Astrocyte (in vitro differentiated cells and primary cell): ENCODE measurements around the gene GDNF. TPM values are rescaled to one million over a fixed set of nuclear protein-coding genes. Genes with fewer than 3 reads are reported as not detected.
A peak's percentile ranks its signal among the peaks of the same experiment; 100 is the strongest.

Experiments
- DNase-seq: peaks from one replicate; pipeline ENCODE4 v3.0.0-alpha.2; 2010; ENCODE audit warnings: low read depth
- FAIRE-seq: peaks from 2 replicates; lab custom pipeline; 2011; peaks lifted over from hg19 to GRCh38; lab: Jason Lieb, UNC
- H2AFZ ChIP-seq: 2 replicates; pipeline ENCODE4 v1.6.0; 2012; ENCODE audit warnings: low read depth, low read length, inconsistent platforms
- H3K27ac ChIP-seq: 2 replicates; pipeline ENCODE4 v1.5.1; 2011; ENCODE audit warnings: low read depth, low read length, inconsistent platforms
- H3K27me3 ChIP-seq: 2 replicates; pipeline ENCODE4 v1.6.0; 2011; ENCODE audit warnings: low read length, inconsistent platforms; ENCODE audit not compliant: insufficient read depth
- H3K36me3 ChIP-seq: 2 replicates; pipeline ENCODE4 v1.5.1; 2011; ENCODE audit warnings: low read length, inconsistent platforms; ENCODE audit not compliant: insufficient read depth
- H3K4me1 ChIP-seq: 2 replicates; pipeline ENCODE4 v1.5.1; 2011; ENCODE audit warnings: low read length, inconsistent platforms; ENCODE audit not compliant: insufficient read depth
- H3K4me2 ChIP-seq: 2 replicates; pipeline ENCODE4 v1.6.0; 2012; ENCODE audit warnings: low read length, inconsistent platforms
- H3K4me3 ChIP-seq: 2 replicates; pipeline ENCODE4 v1.5.1; 2011; ENCODE audit warnings: low read depth, mild to moderate bottlenecking, low read length, inconsistent platforms; ENCODE audit not compliant: insufficient read depth
- H3K79me2 ChIP-seq: 2 replicates; pipeline ENCODE4 v1.6.0; 2012; ENCODE audit warnings: mild to moderate bottlenecking, low read length, inconsistent platforms; ENCODE audit not compliant: insufficient read depth
- H3K9ac ChIP-seq: 2 replicates; pipeline ENCODE4 v1.6.0; 2012; ENCODE audit warnings: mild to moderate bottlenecking, low read length, inconsistent platforms
- H3K9me3 ChIP-seq: 2 replicates; pipeline ENCODE4 v1.5.1; 2012; ENCODE audit warnings: low read depth, mild to moderate bottlenecking, low read length, inconsistent platforms; ENCODE audit not compliant: insufficient read depth
- H4K20me1 ChIP-seq: 2 replicates; pipeline ENCODE4 v1.6.0; 2012; ENCODE audit warnings: low read length, inconsistent platforms; ENCODE audit not compliant: insufficient read depth
- H3K27ac Mint-ChIP-seq: one replicate; pipeline ENCODE4 v1.8.0; 2021; ENCODE audit warnings: mild to moderate bottlenecking, mixed read lengths; ENCODE audit not compliant: unreplicated experiment
- H3K27me3 Mint-ChIP-seq: one replicate; pipeline ENCODE4 v1.8.0; 2021; ENCODE audit warnings: low read depth, mixed read lengths; ENCODE audit not compliant: unreplicated experiment
- H3K36me3 Mint-ChIP-seq: one replicate; pipeline ENCODE4 v1.8.0; 2021; ENCODE audit warnings: low read depth, mixed read lengths; ENCODE audit not compliant: unreplicated experiment
- H3K4me1 Mint-ChIP-seq: one replicate; pipeline ENCODE4 v1.8.0; 2021; ENCODE audit warnings: low read depth, mixed read lengths; ENCODE audit not compliant: unreplicated experiment
- H3K4me3 Mint-ChIP-seq: one replicate; pipeline ENCODE4 v1.8.0; 2021; ENCODE audit warnings: mild to moderate bottlenecking, moderate library complexity, mixed read lengths; ENCODE audit not compliant: unreplicated experiment
- H3K9me3 Mint-ChIP-seq: one replicate; pipeline ENCODE4 v1.8.0; 2021; ENCODE audit warnings: mild to moderate bottlenecking, mixed read lengths; ENCODE audit not compliant: unreplicated experiment
- CTCF ChIP-seq: IDR thresholded peaks from 2 replicates; pipeline ENCODE4 v1.5.1; 2011; ENCODE audit warnings: low read depth, mild to moderate bottlenecking, inconsistent platforms, low read length, moderate library complexity; ENCODE audit not compliant: insufficient read depth
- EZH2 ChIP-seq: IDR thresholded peaks from 2 replicates; pipeline ENCODE4 v1.6.1; 2012; ENCODE audit warnings: mild to moderate bottlenecking, low read length, inconsistent platforms; ENCODE audit not compliant: insufficient read depth
- total RNA-seq: library from RNA; stranded (reverse); gene quantifications from 2 replicates; pipeline ENCODE4 v1.2.1, GENCODE V29; 2021

GDNF gene
- total RNA-seq, 1 donor from 2014 or later, result 21.5 TPM

GRCh38 chr5:37808945-37809344, 30.9 kb downstream of the GDNF start:
- H3K9ac ChIP-seq, result no peak overlapping the region
- Mint-ChIP-seq H3K27me3 (no peaks in the 10 kb centered on the region), H3K9me3 (no peaks in the 10 kb centered on the region), H3K4me1 (peaks cover 13% of the 10 kb centered on the region), H3K36me3 (peaks cover 11% of the 10 kb centered on the region), H3K27ac (peak overlapping the region; percentile 67), H3K4me3 (no peak overlapping the region)
- H4K20me1 ChIP-seq, result no peaks in the 10 kb centered on the region
- no peak for FAIRE-seq
- H3K4me3 ChIP-seq, result no peak overlapping the region
- H3K9me3 ChIP-seq, result no peaks in the 10 kb centered on the region
- no peaks in the 10 kb centered on the region for H3K36me3 ChIP-seq
- H3K79me2 ChIP-seq, result no peaks in the 10 kb centered on the region
- H3K27ac ChIP-seq, result no peak overlapping the region
- H3K4me1 ChIP-seq, result peaks cover 12% of the 10 kb centered on the region
- H2AFZ ChIP-seq, result no peak overlapping the region
- H3K4me2 ChIP-seq, result no peak overlapping the region
- TF ChIP-seq CTCF, result no peak
- no peak for TF ChIP-seq EZH2
- H3K27me3 ChIP-seq, result no peaks in the 10 kb centered on the region
- no peak for DNase-seq

- Mint-ChIP-seq H3K4me1 (peaks cover 13% of the 10 kb centered on the region), H3K36me3 (peaks cover 5% of the 10 kb centered on the region), H3K27me3 (no peaks in the 10 kb centered on the region), H3K4me3 (no peak overlapping the region), H3K27ac (peak overlapping the region; percentile 80), H3K9me3 (no peaks in the 10 kb centered on the region)
- no peak for TF ChIP-seq CTCF
- TF ChIP-seq EZH2, result no peak
- peaks cover 12% of the 10 kb centered on the region for H3K4me1 ChIP-seq
- H3K9ac ChIP-seq, result no peak overlapping the region
- no peak overlapping the region for H3K27ac ChIP-seq
- no peaks in the 10 kb centered on the region for H3K9me3 ChIP-seq
- H3K4me3 ChIP-seq, result no peak overlapping the region
- no peaks in the 10 kb centered on the region for H3K79me2 ChIP-seq
- no peaks in the 10 kb centered on the region for H4K20me1 ChIP-seq
- H2AFZ ChIP-seq, result no peak overlapping the region
- H3K36me3 ChIP-seq, result no peaks in the 10 kb centered on the region
- H3K4me2 ChIP-seq, result no peak overlapping the region
- FAIRE-seq (no peak), DNase-seq (no peak)
- no peaks in the 10 kb centered on the region for H3K27me3 ChIP-seq
Measured at GRCh38 chr5:37807621-37808301, 32.1 kb downstream of the GDNF start.

GRCh38 chr5:37807015-37807414, 32.8 kb downstream of the GDNF start:
- Mint-ChIP-seq H3K4me3 (no peak overlapping the region), H3K36me3 (no peaks in the 10 kb centered on the region), H3K9me3 (no peaks in the 10 kb centered on the region), H3K4me1 (peaks cover 13% of the 10 kb centered on the region), H3K27ac (no peak overlapping the region), H3K27me3 (peaks cover 4% of the 10 kb centered on the region)
- Histone ChIP-seq H3K36me3 (no peaks in the 10 kb centered on the region), H3K4me3 (no peak overlapping the region), H2AFZ (no peak overlapping the region), H4K20me1 (no peaks in the 10 kb centered on the region), H3K9me3 (no peaks in the 10 kb centered on the region), H3K4me2 (no peak overlapping the region), H3K27me3 (no peaks in the 10 kb centered on the region), H3K79me2 (no peaks in the 10 kb centered on the region), H3K27ac (no peak overlapping the region), H3K9ac (no peak overlapping the region), H3K4me1 (peaks cover 12% of the 10 kb centered on the region)
- no peak for TF ChIP-seq EZH2
- no peak for TF ChIP-seq CTCF
- no peak for DNase-seq
- FAIRE-seq, result no peak
